GM18861 (cell line): Measurements from ENCODE around the gene FLNB.
A peak's percentile ranks its signal among the peaks of the same experiment; 100 is the strongest.
"Not testable (repeated sequence)": the region's sequence is repeated elsewhere in the genome, so short reads cannot be mapped to it uniquely, and the experiment has no call there.

Experiments
- ATAC-seq: cut with Tn5 transposase; IDR thresholded peaks from one replicate; pipeline ENCODE4 v1.9.1; 2021; ENCODE audit not compliant: unreplicated experiment

The FLNB gene

DNA sequence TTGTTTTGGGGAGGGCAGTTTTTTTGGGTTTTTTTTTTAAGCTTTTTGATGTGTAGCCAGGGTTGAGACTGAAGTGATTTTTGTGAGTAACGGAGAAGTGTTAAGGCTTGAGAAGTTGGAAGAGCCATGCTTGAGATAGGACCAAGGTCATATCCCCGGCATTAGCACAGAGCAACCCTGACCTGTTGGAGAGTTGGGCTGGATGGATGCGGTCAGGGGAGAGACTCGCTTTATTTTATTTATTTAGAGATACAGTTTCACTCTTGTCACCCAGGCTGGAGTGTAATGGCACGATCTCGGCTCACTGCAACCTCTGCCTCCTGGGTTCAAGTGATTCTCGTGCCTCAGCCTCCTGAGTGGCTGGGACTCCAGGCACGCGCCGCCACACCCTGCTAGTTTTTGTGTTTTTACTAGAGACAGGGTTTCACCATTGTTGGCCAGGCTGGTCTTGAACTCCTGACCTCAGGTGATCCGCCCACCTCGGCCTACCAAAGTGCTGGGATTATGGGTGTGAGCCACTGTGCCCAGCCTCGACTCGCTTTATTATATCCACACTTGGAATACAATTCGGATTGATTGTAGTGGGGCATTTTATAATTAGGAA is 43.5 kb downstream of the FLNB start:
- ATAC-seq, result not testable (repeated sequence)

GRCh38 chr3:58052373-58053273 is 44.4 kb downstream of the FLNB start:
- no peak for ATAC-seq

DNA sequence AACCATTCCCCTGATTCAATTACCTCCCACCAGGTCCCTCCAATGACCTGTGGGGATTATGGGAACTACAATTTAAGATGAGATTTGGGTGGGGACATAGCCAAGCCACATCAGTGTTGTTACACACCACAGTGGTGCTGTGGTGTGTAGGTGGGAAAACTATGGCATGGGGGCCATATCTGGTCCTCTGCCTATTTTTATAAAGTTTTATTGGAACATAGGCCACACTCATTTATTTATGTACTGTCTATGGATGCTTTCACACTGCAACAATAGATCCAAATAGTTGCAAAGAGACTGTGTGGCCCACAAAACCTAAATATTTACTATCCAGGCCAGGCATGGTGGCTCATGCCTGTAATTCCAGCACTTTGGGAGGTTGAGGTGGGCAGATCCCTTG is 46.4 kb downstream of the FLNB start:
- ATAC-seq, result no peak

DNA sequence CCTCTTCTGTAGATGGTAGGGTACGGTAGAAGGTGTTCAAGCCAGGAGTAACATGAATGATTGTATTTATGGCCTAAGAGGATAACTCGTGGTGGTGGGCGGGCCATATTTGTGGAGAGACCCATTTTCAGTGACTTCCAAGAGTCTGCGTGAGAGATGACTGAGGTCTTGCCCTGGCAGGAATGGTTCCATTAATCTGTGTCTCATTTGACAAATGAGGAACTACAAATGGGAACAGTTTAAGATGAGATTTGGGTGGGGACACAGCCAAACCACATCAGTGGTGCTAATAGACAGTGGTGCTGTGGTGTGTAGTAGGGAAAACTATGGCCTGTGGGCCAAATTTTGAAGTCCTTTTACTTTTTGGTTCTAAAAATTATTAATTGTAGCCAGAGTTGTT is 47.1 kb downstream of the FLNB start:
- ATAC-seq, result no peak

GRCh38 chr3:58055891-58056290 is 47.7 kb downstream of the FLNB start:
- not testable (repeated sequence) for ATAC-seq

DNA sequence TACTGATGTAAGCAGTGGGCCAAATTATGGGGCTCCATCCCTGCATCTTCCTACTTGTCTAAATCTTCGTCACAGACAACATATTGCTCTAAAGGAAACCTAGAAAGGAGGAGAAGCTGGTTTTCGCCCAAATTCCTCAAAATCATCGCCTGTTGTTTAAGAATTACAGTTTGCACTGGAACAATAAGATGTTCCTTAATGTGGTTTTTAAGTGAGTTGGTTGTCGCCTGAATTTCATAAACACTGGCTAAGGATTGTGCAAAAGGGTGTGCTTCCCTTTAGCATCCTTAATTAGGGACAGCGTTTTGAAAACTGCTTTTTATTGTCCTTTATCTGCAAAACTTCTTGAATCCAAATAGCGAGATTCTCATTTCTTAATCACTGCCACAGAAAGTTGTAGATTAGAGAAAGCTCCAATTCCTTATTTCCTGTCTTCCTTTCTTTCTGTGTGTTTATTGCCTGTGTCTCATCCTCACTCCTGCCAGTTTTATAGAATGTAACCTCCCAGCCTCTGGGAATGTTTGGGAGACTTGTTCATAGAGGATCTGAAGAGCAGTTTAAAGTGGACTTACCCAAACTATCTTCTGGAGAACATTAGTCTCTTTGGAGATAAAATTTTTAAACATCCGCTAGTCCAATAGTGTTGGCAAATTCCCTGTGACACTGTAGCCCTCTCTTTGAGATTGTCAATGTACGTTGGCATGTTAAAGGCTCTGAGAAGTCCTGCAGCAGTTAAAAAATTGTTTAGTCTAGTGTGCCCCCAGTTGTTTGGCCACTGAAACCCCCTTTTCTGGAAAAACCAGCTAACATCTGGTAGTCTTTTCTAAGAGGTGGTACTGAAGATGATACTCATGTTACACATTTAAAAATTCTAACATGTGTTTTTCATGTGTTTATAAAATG is 50.4 kb downstream of the FLNB start:
- ATAC-seq, result no peak

DNA sequence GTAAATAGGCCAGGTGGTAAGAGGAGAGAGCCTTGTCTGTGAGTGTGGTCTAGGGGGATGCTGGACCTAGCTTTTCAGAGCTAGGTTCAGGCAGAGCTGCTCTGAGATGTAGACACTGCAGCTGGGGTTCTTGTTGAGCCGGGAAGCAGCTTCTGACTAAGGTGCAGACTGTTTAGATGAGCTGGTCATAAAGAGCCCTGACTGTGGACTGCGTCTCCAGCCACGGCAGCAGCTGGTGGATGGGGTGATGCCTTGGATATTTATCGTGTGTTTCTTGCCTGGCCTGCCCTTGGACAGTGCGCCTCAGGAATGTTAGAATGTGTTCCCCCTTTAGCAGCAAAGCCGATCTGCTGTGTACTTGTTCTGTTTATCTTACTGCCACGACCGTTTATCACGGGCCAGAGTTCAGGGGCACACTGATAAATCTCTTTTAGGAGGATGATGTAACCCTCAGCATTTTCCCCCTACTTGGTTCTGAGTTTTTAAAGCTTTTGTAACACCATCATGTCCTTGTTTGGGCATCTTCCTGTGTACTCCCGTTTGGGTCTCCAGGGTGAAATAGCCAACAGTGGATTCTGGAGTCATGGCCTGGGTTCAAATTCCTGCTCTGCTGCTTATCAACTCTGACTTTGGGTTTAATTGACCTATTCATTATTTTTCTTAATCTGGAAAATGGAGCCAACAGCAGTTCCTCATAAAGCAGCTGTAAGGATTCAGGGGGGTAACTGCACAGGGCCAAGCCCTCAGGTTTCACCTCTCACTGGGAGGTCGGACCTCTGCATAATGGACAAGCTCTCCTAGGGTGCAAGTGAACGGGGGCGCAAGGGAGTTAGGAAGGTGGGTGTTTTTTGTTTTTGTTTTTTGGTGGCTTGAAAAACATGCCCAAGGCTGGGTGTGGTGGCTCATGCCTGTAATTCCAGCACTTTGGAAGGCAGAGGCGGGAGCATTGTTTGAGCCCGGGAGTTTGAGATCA is 51.4 kb downstream of the FLNB start:
- no peak for ATAC-seq

DNA sequence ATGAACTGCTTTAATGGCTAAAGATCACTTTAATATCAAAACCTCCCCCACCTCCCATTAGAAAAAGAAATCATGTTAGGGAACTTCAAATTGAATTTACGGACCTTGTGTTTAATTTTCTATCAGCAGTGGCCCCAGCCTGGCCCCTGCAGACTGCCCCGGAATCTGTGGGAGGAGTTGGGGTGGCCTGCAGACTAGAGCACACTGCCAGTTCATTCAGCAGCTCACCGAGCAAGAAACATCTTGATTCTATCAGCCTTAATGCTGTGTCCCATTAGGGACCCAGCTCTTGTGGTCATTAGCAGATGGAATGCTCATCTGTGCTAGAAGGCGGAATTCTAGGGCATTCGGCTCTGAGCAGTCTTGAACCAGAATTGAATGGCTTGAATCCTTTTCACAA is 54.2 kb downstream of the FLNB start:
- ATAC-seq, result no peak

- ATAC-seq, result no peak
Observed at GRCh38 chr3:58063022-58063815, 55.0 kb downstream of the FLNB start.

- no peak for ATAC-seq
Observed at GRCh38 chr3:58064923-58065638, 56.9 kb downstream of the FLNB start.

DNA sequence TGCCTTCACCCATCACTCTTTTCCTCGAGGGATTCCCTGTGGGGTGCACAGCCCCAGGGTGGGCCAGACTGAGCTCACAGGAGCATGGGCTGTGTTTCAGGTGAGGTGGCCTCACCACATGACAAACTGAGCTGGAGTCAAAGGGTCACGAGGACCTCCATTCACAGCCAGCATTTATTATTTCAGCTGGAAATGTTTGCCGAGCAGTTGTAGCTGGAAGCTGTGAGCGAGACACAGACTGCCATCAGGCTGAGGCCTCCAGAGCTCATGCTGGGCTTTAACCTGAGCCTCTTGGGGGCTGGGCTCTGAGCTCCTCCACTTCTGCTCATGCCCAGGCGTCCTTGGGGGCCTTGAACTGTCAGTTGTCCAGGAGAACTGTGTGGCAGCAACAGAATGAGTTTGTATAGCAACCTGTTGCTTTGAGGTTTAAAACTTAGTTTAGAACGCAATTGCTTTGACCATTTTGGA is 57.5 kb downstream of the FLNB start:
- ATAC-seq, result no peak

- no peak for ATAC-seq
Observed at GRCh38 chr3:58066842-58067241, 58.6 kb downstream of the FLNB start.

DNA sequence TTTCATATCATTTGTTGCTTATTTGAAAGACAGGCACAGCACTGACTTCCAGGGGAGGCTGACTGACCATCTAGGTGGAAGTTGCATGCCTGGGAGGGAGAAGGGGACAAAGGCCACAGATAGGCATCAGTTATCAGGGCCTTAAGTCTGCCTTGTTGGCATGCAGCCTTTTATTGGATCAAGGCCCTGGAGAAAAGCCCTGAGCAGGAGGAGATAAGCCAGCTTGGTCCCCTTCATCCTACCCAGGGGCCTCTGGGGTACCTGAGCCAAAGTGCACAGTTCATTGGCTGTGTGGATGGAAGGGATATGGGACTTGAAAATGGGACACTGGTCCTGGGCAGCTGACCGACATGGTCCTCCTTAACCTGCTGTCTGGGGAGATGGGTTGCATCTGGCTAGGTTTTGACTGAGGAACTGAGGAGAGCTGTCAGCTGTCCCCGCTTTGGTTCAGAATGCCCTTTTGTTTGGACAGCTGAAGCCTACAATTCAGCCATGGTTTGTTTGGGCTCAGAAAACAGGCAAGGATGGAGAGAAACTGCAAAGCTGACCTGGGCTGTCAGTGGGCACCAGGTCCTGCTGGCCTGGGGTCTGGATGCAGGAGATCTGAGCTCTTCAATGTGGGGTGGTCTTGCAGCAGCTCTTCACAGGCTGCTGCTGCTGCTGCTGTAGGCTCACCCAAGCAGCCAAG is 60.0 kb downstream of the FLNB start:
- no peak for ATAC-seq

DNA sequence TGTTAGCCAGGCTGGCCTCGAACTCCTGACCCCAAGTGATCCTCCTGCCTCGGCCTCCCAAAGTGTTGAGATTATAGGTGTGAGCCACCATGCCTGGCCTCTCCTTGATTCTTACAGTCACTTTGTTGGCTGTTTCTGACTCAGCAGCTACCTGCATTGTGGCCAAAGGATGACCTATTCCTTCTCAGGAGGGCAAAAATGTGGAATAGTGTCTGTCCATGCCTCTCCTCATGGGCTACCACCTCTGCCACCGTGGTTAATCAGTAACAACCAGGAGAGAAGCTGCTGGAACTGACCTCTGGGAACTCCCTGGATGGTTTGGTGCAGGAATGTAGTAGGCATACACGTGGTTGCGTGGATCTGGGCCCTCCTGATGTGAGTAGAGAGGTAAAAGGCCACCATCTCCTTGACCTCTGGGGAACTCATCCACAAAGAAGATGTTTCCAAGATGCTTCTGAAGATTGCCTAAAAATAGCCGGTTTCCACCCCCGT is 63.3 kb downstream of the FLNB start:
- ATAC-seq, result no peak

- no peak for ATAC-seq
Observed at GRCh38 chr3:58072052-58072762, 64.0 kb downstream of the FLNB start.

DNA sequence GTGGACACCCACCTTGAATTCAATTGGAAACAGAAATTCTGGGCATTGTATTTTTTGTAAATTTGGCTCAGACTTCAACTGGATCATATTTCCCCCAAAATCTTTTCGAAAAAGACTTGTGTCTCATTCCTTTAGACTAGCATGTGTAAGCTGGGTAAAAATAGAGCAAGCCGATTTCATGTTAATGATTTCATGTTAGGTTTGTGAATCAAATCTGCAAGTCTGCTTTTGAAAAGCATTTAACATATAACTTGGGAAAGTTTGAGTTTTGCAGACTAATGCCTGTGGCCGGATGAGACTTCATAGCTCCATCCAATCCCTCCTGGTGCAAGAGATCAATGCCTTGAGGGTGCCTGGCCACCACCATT is 64.5 kb downstream of the FLNB start:
- no peak for ATAC-seq

DNA sequence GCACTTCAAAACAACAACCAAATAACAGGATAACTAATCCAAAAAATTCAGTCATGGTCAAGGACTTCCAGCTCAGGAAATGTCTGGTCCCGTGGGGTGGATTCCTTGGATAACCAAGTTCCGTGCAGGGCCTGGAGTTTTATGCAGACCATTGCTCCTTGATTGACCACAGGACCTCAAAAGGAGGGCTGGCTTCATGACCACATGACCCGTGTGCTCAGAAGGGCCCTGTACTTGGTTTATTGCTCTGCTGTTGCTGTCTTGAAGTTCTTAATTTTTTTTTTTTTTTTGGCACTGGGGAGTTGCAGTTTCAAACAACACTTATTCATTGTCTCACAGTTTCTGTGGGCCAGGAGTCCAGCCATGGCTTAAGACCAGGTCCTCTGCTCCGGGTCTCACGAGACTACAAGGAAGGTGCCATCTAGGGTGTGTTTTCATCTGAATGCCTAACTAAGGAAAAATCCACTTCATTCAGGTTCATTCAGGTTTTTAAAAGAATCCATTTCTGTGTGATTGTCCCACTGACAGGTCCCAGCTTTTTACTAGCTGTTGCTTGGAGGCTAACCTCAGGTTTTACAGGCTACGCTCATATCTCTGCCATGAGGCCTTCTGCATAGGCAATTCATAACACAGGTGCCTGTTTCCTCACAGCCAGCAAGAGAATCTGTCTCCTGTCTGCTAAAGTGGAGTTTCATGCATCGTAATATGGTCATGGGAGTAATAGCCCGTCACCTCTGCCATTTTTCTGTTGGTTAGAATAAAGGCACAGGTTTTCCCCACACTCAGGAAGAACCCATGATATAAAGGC is 65.3 kb downstream of the FLNB start:
- ATAC-seq, result peak; percentile 25
